ENCODE measurements around the gene NR4A1. TPM values are rescaled to one million over a fixed set of nuclear protein-coding genes. Genes with fewer than 3 reads are reported as not detected.
"Not testable (repeated sequence)": the region's sequence is repeated elsewhere in the genome, so short reads cannot be mapped to it uniquely, and the experiment has no call there.

Gene NR4A1
- total RNA-seq, 2 donors from 2014 or later = 112 to 468 TPM

DNA sequence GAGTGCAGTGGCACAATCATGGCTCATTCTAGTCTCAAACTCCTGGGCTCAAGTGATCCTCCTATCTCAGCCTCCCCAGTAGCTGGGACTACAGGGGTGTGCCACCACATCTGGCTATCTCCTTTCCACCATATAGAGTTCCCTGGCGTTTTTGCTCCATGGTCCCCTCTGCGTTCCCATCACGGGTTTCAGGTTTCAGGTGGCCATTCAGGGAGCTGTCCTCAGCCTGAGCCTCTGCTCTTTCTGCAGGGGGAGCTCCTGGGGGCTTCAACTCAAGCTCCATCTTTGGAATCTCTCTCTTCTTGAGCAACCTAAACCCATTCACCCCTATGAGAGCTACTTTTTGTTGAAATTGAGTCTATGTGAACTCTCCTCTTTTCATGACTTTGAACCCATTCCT is 39.8 kb downstream of the NR4A1 start:
- Histone ChIP-seq H3K27me3 (replicated peaks; ENCODE audit: insufficient read depth) (no peaks in the 10 kb centered on the region), H3K4me1 (ENCODE audit: control insufficient read depth in 1 of 2, low read depth in 2 of 2) (no peaks in the 10 kb centered on the region), H3K27ac (no peak overlapping the region), H3K4me3 (no peak overlapping the region), H3K36me3 (no peaks in the 10 kb centered on the region), H3K9me3 (no peaks in the 10 kb centered on the region)
- ATAC-seq (ENCODE audit: insufficient number of reproducible peaks, low FRiP score, low read depth) (no peak), DNase-seq (ENCODE audit: low spot score) (no peak)
- TF ChIP-seq, protein P1, sequence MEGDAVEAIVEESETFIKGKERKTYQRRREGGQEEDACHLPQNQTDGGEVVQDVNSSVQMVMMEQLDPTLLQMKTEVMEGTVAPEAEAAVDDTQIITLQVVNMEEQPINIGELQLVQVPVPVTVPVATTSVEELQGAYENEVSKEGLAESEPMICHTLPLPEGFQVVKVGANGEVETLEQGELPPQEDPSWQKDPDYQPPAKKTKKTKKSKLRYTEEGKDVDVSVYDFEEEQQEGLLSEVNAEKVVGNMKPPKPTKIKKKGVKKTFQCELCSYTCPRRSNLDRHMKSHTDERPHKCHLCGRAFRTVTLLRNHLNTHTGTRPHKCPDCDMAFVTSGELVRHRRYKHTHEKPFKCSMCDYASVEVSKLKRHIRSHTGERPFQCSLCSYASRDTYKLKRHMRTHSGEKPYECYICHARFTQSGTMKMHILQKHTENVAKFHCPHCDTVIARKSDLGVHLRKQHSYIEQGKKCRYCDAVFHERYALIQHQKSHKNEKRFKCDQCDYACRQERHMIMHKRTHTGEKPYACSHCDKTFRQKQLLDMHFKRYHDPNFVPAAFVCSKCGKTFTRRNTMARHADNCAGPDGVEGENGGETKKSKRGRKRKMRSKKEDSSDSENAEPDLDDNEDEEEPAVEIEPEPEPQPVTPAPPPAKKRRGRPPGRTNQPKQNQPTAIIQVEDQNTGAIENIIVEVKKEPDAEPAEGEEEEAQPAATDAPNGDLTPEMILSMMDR (IDR thresholded peaks at IDR 0.05) = no peak

DNA sequence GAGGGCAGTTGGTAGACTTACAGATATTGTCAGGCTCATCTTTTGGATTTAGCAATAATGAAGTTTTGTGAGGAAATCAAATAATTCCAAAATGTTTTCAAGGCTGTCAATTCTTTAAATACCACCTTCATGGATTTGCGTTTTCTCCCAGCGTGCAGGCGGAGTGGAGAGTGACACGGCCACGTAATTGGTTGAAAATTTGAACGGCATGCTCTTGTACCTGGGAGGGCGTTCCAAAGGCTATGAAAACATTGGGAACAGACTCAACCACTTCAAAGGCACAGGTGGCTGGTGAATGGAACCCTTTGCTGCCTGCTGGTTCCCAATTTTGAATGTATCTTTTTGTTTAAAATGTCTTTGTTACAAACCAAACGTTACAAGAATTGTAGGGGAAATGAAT is 40.6 kb downstream of the NR4A1 start:
- no peak overlapping the region for H3K27ac ChIP-seq
- H3K27me3 ChIP-seq (replicated peaks; ENCODE audit: insufficient read depth) = no peaks in the 10 kb centered on the region
- TF ChIP-seq, protein P1 (IDR thresholded peaks at IDR 0.05) = no peak
- H3K9me3 ChIP-seq = no peaks in the 10 kb centered on the region
- ATAC-seq (ENCODE audit: insufficient number of reproducible peaks, low FRiP score, low read depth) (no peak), DNase-seq (ENCODE audit: low spot score) (no peak)
- H3K36me3 ChIP-seq = no peaks in the 10 kb centered on the region
- H3K4me1 ChIP-seq (ENCODE audit: control insufficient read depth in 1 of 2, low read depth in 2 of 2) = no peaks in the 10 kb centered on the region
- H3K4me3 ChIP-seq = no peak overlapping the region

DNA sequence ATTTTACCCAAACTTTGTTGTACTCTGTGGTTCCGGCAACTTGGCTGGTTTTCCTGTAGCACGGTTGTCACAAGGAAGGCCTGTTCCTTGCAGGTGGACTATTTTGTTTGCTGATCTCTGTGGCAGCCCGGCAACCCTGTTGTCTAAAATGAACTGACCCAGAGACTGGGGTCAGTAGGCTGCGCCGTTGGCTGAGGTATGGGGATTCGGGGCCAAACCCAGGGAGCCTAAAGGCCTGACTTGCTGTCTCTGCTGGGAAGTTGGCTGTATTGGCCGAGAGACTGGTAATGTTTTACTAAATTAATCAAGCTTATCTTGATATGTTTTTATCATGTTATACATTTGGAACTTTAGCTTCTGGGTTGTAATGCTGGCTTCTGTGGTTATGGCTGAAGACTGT is 42.1 kb downstream of the NR4A1 start:
- ATAC-seq (ENCODE audit: insufficient number of reproducible peaks, low FRiP score, low read depth) (no peak), DNase-seq (ENCODE audit: low spot score) (no peak)
- no peak overlapping the region for H3K4me3 ChIP-seq
- TF ChIP-seq, protein P1 (IDR thresholded peaks at IDR 0.05) = no peak
- no peaks in the 10 kb centered on the region for H3K36me3 ChIP-seq
- no peaks in the 10 kb centered on the region for H3K4me1 ChIP-seq (ENCODE audit: control insufficient read depth in 1 of 2, low read depth in 2 of 2)
- no peaks in the 10 kb centered on the region for H3K27me3 ChIP-seq (replicated peaks; ENCODE audit: insufficient read depth)
- no peaks in the 10 kb centered on the region for H3K9me3 ChIP-seq
- H3K27ac ChIP-seq = no peak overlapping the region

DNA sequence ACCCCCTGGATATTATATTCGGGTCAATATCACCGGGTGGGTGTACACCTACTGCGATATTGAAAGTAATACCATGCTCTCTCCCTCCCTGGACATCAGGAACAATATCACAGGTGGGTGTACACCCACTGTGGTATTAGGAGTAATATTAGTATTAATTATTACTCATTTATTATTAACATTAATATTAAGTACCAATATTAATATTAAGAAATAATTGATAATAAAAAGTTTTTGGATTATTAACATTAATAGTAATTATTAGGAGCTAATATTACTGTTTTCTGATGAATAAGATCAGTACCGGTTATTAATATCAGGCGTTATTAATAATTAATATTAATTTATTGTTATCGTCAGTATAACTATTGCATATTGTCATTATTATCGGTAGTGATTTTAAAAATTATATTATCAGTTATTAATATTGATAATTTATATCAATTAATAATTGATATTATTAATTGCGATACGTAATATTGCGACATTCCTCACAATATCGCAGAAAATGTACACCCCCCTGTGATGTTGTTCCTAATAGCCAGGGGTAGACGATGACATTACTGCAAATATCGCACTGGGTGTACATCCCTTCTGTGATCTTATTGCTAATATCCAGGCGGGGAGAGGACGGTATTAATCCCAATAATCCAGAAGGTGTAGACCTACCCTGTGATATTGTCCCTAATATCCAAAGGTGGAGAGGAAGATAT is 45.2 kb downstream of the NR4A1 start:
- no peaks in the 10 kb centered on the region for H3K9me3 ChIP-seq
- DNase-seq (ENCODE audit: low spot score) (no peak), ATAC-seq (ENCODE audit: insufficient number of reproducible peaks, low FRiP score, low read depth) (no peak)
- no peaks in the 10 kb centered on the region for H3K36me3 ChIP-seq
- TF ChIP-seq, protein P1 (IDR thresholded peaks at IDR 0.05) = no peak
- no peak overlapping the region for H3K27ac ChIP-seq
- H3K4me1 ChIP-seq (ENCODE audit: control insufficient read depth in 1 of 2, low read depth in 2 of 2) = no peaks in the 10 kb centered on the region
- no peak overlapping the region for H3K4me3 ChIP-seq
- no peaks in the 10 kb centered on the region for H3K27me3 ChIP-seq (replicated peaks; ENCODE audit: insufficient read depth)

DNA sequence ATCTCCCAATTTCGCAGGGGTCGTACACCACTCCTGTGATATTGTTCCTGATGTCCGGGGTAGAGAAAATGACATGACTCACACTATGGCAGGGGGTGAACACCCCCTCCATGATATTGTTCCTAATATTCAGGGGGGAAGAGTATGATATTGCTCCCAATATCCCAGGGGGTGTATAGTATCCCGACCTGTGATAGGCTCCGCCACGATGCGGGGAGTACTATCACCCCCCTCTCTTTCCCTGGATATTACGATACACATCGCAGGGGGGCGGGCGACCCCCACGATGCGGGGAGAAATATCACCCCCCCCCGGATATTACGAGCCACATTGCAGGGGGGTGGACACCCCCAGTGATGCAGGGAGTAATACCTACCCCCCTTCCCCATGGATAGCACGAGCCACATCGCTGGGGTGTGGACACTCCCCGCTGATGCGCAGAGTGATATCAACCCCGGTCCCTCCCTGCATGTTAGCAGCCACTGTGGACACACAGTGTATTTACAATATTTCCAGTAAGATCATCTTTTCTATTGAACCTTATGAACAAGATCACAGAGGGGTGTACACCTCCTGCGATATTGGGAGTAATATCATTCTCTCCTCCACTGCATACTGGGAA is 45.9 kb downstream of the NR4A1 start:
- no peak overlapping the region for H3K27ac ChIP-seq
- TF ChIP-seq, protein P1 (IDR thresholded peaks at IDR 0.05) = no peak
- H3K27me3 ChIP-seq (replicated peaks; ENCODE audit: insufficient read depth) = no peaks in the 10 kb centered on the region
- H3K4me3 ChIP-seq = no peak overlapping the region
- DNase-seq (ENCODE audit: low spot score) (no peak), ATAC-seq (ENCODE audit: insufficient number of reproducible peaks, low FRiP score, low read depth) (no peak)
- no peaks in the 10 kb centered on the region for H3K4me1 ChIP-seq (ENCODE audit: control insufficient read depth in 1 of 2, low read depth in 2 of 2)
- no peaks in the 10 kb centered on the region for H3K36me3 ChIP-seq
- no peaks in the 10 kb centered on the region for H3K9me3 ChIP-seq

DNA sequence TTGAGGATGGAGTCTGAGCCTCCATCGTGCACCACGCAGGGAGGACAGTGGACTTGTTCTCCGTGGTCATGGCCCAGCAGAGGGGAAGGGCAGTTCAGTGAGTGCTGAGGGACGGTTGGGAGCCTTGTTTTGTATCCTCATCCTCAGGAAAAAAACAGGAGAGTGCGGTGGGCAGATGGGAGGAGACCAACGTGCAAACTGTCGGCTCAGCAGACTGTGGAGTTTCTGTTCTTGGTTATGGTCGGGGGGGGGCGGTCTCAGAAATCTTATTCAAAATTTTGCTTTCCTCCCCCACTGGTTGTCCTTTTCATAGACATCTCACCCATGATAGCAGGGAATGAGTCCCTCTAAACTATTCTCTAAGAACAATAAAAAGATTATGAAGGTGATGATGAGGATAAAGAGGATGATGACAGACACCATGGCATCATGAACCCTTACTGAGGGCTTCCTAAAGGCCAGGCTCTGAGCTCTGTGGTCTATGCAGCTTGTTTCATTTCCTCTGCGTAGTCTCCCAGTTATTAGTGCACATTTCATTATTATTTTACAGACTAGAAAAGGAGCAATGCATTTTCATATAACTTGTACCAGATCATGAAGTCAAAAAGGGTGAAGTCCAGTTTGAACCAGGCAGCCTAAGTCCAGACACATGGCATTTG is 53.3 kb downstream of the NR4A1 start:
- H3K36me3 ChIP-seq; H3K9me3 ChIP-seq; DNase-seq (ENCODE audit: low spot score); H3K27ac ChIP-seq; H3K4me3 ChIP-seq; ATAC-seq (ENCODE audit: insufficient number of reproducible peaks, low FRiP score, low read depth); H3K27me3 ChIP-seq (replicated peaks; ENCODE audit: insufficient read depth); H3K4me1 ChIP-seq (ENCODE audit: control insufficient read depth in 1 of 2, low read depth in 2 of 2): not testable (repeated sequence)

Data from thoracic aorta (tissue), 2 donors.